ENCODE data around the gene G6PC3. TPM values are rescaled to one million over a fixed set of nuclear protein-coding genes. Genes with fewer than 3 reads are reported as not detected.
"Not testable (repeated sequence)": the region's sequence is repeated elsewhere in the genome, so short reads cannot be mapped to it uniquely, and the experiment has no call there.

G6PC3 gene
- total RNA-seq, 2 experiments from 2014 or later = 21.7 to 25.6 TPM

- CTCF ChIA-PET = interaction anchor here (0.7 kb wide), 2 partner anchors 32 to 475 kb away, joined by 3 read pairs; no protein-coding TSS in a partner anchor
- H3K4me3 Mint-ChIP-seq = no peak overlapping the region
- ATAC-seq (no peak), DNase-seq (no peak)
- H3K4me1 Mint-ChIP-seq = peaks cover 18% of the 10 kb centered on the region
- H3K36me3 Mint-ChIP-seq = no peaks in the 10 kb centered on the region
- H3K27me3 Mint-ChIP-seq = no peaks in the 10 kb centered on the region
- H3K27ac Mint-ChIP-seq = no peak overlapping the region
- no peaks in the 10 kb centered on the region for H3K9me3 Mint-ChIP-seq (ENCODE audit: low read depth)
Measured at GRCh38 chr17:44119798-44120197, 49.3 kb downstream of the G6PC3 start.

GRCh38 chr17:44120281-44120680 is 49.7 kb downstream of the G6PC3 start:
- not testable (repeated sequence) for H3K36me3 Mint-ChIP-seq; DNase-seq; H3K9me3 Mint-ChIP-seq (ENCODE audit: low read depth); ATAC-seq; H3K4me3 Mint-ChIP-seq; H3K27ac Mint-ChIP-seq; H3K27me3 Mint-ChIP-seq
- H3K4me1 Mint-ChIP-seq = peaks cover 18% of the 10 kb centered on the region
- CTCF ChIA-PET = interaction anchor here (0.7 kb wide), 3 partner anchors 31 to 475 kb away, joined by 3 read pairs; no protein-coding TSS in a partner anchor

- CTCF ChIA-PET = interaction anchor here (0.7 to 1.7 kb wide), 2 partner anchors 38 to 266 kb away, joined by 3 to 4 read pairs; no protein-coding TSS in a partner anchor
- Mint-ChIP-seq H3K36me3 (no peaks in the 10 kb centered on the region), H3K4me3 (no peak overlapping the region), H3K27me3 (no peaks in the 10 kb centered on the region), H3K27ac (no peak overlapping the region), H3K4me1 (peaks cover 18% of the 10 kb centered on the region), H3K9me3 (ENCODE audit: low read depth) (no peaks in the 10 kb centered on the region)
- no peak for DNase-seq
- no peak for ATAC-seq
Measured at GRCh38 chr17:44120851-44121605, 50.5 kb downstream of the G6PC3 start.

GRCh38 chr17:44121997-44122815 is 51.7 kb downstream of the G6PC3 start:
- Mint-ChIP-seq H3K4me1 (peaks cover 18% of the 10 kb centered on the region), H3K27me3 (no peaks in the 10 kb centered on the region), H3K9me3 (ENCODE audit: low read depth) (no peaks in the 10 kb centered on the region), H3K4me3 (peak overlapping the region; percentile 91), H3K36me3 (no peaks in the 10 kb centered on the region), H3K27ac (peak overlapping the region; percentile 76)
- ATAC-seq (no peak), DNase-seq (no peak)
- CTCF ChIA-PET = interaction anchor here (0.7 to 1.8 kb wide), 6 partner anchors 11 to 742 kb away, joined by 3 to 6 read pairs (median 4); partner anchors contain the start of gene LSM12

- H3K4me3 Mint-ChIP-seq = peak overlapping the region; percentile 91
- H3K9me3 Mint-ChIP-seq (ENCODE audit: low read depth) = no peaks in the 10 kb centered on the region
- CTCF ChIA-PET = interaction anchor here (0.6 to 1.8 kb wide), 24 partner anchors 11 to 743 kb away, joined by 3 to 17 read pairs (median 4); partner anchors contain the start of genes GRN, HROB, LSM12 and TMUB2
- H3K36me3 Mint-ChIP-seq = no peaks in the 10 kb centered on the region
- peaks cover 18% of the 10 kb centered on the region for H3K4me1 Mint-ChIP-seq
- no peaks in the 10 kb centered on the region for H3K27me3 Mint-ChIP-seq
- DNase-seq (peak; percentile 57), ATAC-seq (no peak)
- peak overlapping the region; percentile 76 for H3K27ac Mint-ChIP-seq
Measured at GRCh38 chr17:44122816-44123355, 52.4 kb downstream of the G6PC3 start.

GRCh38 chr17:44123356-44124117 is 53.0 kb downstream of the G6PC3 start, which contains the start of gene HDAC5:
Gene HDAC5 (minus strand): TSS chr17:44123641. CDS start chr17:44117515, 6,126 bp downstream.
- peaks cover 18% of the 10 kb centered on the region for H3K4me1 Mint-ChIP-seq
- ATAC-seq = peak; percentile 96
- H3K27me3 Mint-ChIP-seq = no peaks in the 10 kb centered on the region
- no peaks in the 10 kb centered on the region for H3K36me3 Mint-ChIP-seq
- peak; percentile 96 for DNase-seq
- H3K9me3 Mint-ChIP-seq (ENCODE audit: low read depth) = no peaks in the 10 kb centered on the region
- CTCF ChIA-PET = interaction anchor here (0.6 to 1.8 kb wide), 22 partner anchors 10 to 224 kb away, joined by 3 to 17 read pairs (median 4); partner anchors contain the start of genes GRN, HROB, LSM12 and TMUB2
- peak within 1 kb of the TSS; percentile 91 for H3K4me3 Mint-ChIP-seq
- H3K27ac Mint-ChIP-seq = peak within 1 kb of the TSS; percentile 97

- Mint-ChIP-seq H3K27ac (peak overlapping the region; percentile 97), H3K36me3 (no peaks in the 10 kb centered on the region), H3K4me1 (peaks cover 18% of the 10 kb centered on the region), H3K9me3 (ENCODE audit: low read depth) (no peaks in the 10 kb centered on the region), H3K27me3 (no peaks in the 10 kb centered on the region), H3K4me3 (peak overlapping the region; percentile 91)
- DNase-seq (no peak), ATAC-seq (no peak)
- CTCF ChIA-PET = interaction anchor here (0.7 to 1.8 kb wide), 14 partner anchors 9 to 222 kb away, joined by 3 to 17 read pairs (median 6); partner anchors contain the start of genes GRN, HROB, LSM12 and TMUB2
Measured at GRCh38 chr17:44124118-44124438, 53.5 kb downstream of the G6PC3 start.

Other genes with a start within 250 kb of the G6PC3 start
- gene MPP3, start 237.6 kb upstream of the G6PC3 start, total RNA-seq = not detected
- gene CD300LG, start 223.6 kb upstream of the G6PC3 start, total RNA-seq = not detected
- gene MPP2, start 163.2 kb upstream of the G6PC3 start, total RNA-seq = under 1 TPM; 0.56 to 0.61 TPM
- not detected for gene PPY, start 128.3 kb upstream of the G6PC3 start, total RNA-seq
- gene PYY, start 116.8 kb upstream of the G6PC3 start, total RNA-seq = not detected
- gene NAGS, start 66.1 kb upstream of the G6PC3 start, total RNA-seq = under 1 TPM; 0.33 to 0.76 TPM
- gene TMEM101, start 55.8 kb upstream of the G6PC3 start, total RNA-seq = 10 to 100 TPM; 28.9 to 29.3 TPM
- gene LSM12, start 4.1 kb upstream of the G6PC3 start, total RNA-seq = 10 to 100 TPM; 68.3 to 76.8 TPM
- gene HDAC5, start 52.9 kb downstream of the G6PC3 start, total RNA-seq = 10 to 100 TPM; 25.5 to 32.5 TPM
- gene HROB, start 71.2 kb downstream of the G6PC3 start, total RNA-seq = 10 to 100 TPM; 19.8 to 23.1 TPM
- under 1 TPM in 1 of 2 experiments, not detected in 1; 0.26 TPM for gene ASB16, start 100.0 kb downstream of the G6PC3 start, total RNA-seq
- 10 to 100 TPM; 31.4 to 34.1 TPM for gene TMUB2, start 116.2 kb downstream of the G6PC3 start, total RNA-seq
- gene ATXN7L3, start 129.1 kb downstream of the G6PC3 start, total RNA-seq = 100 to 1,000 TPM; 106 to 122 TPM
- 100 to 1,000 TPM; 128 to 158 TPM for gene UBTF, start 148.9 kb downstream of the G6PC3 start, total RNA-seq
- not detected for gene SLC4A1, start 197.4 kb downstream of the G6PC3 start, total RNA-seq
- under 1 TPM in 1 of 2 experiments, not detected in 1; 0.18 TPM for gene RUNDC3A, start 237.9 kb downstream of the G6PC3 start, total RNA-seq